ENCODE data around the gene MAP3K12.

DNA sequence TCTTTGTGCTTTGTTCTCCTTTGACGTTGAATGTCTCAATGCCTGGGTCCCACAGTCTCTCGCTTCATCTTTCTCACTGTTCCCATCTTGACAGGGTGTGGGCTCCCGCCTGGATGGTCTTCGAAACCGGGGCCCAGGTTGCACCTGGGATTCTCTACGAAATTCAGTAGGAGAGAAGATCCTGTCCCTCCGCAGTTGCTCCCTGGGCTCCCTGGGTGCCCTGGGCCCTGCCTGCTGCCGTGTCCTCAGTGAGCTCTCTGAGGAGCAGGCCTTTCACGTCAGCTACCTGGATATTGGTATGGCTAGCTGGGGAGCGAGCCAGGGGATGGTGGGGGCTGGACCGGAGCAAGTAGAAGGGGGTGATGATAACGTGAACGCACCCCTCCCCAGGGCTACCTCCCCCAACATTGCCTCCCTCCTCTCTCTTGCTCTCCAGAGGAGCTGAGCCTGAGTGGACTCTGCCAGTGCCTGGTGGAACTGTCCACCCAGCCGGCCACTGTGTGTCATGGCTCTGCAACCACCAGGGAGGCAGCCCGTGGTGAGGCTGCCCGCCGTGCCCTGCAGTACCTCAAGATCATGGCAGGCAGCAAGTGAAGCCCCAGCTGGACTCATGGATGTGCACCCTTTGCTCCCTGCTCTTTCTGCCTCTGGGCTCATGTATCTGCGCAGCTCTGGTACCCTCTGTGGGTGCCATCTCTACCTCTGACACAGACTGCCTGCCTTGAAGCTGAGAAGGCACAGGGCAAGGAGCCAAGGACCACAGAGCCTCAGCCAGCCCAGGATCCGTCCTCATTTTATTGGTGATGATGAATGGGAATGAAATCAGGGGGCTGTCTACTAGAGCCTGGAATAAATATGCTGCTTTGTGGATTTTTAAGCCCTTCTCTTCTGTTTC lies 6.5 kb upstream of the MAP3K12 start:
- no peak for TF ChIP-seq EP300 (IDR thresholded peaks at IDR 0.05)
- no peak for TF ChIP-seq POLR2AphosphoS5 (IDR thresholded peaks at IDR 0.05)
- TF ChIP-seq, protein P1, sequence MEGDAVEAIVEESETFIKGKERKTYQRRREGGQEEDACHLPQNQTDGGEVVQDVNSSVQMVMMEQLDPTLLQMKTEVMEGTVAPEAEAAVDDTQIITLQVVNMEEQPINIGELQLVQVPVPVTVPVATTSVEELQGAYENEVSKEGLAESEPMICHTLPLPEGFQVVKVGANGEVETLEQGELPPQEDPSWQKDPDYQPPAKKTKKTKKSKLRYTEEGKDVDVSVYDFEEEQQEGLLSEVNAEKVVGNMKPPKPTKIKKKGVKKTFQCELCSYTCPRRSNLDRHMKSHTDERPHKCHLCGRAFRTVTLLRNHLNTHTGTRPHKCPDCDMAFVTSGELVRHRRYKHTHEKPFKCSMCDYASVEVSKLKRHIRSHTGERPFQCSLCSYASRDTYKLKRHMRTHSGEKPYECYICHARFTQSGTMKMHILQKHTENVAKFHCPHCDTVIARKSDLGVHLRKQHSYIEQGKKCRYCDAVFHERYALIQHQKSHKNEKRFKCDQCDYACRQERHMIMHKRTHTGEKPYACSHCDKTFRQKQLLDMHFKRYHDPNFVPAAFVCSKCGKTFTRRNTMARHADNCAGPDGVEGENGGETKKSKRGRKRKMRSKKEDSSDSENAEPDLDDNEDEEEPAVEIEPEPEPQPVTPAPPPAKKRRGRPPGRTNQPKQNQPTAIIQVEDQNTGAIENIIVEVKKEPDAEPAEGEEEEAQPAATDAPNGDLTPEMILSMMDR (IDR thresholded peaks at IDR 0.05), result no peak
- no peak for TF ChIP-seq POLR2A (IDR thresholded peaks at IDR 0.05)

Measured in suprapubic skin (tissue), 4 donors.